Muscle of back (tissue), 11 donors: ENCODE results near the gene TBL1X. TPM values are rescaled to one million over a fixed set of nuclear protein-coding genes. Genes with fewer than 3 reads are reported as not detected.

ENCODE experiments used
- DNase-seq, 3 donors: peaks; one replicate each; pipeline versions ENCODE4 v3.0.0 to v3.0.0-alpha.2; 2013
- polyA plus RNA-seq, 10 donors: library from polyadenylated mRNA; unstranded; fragments of 120-200 nt; gene quantifications; one replicate each; pipeline ENCODE4 v1.2.1, GENCODE V29; 2013; ENCODE audit not compliant: insufficient read length in 10 of 10

TBL1X gene
- polyA plus RNA-seq, 10 donors: 10.1 to 18.6 (median 12.0) TPM

GRCh38 chrX:9663216-9663615, 198.4 kb downstream of the TBL1X start:
- DNase-seq: no peak

GRCh38 chrX:9664224-9664623, 199.4 kb downstream of the TBL1X start:
- no peak for DNase-seq

GRCh38 chrX:9665113-9665512, 200.3 kb downstream of the TBL1X start:
- DNase-seq: no peak

- no peak for DNase-seq
Observed at GRCh38 chrX:9668537-9668936, 203.7 kb downstream of the TBL1X start.

- no peak for DNase-seq
Observed at GRCh38 chrX:9670136-9670814, 205.4 kb downstream of the TBL1X start.

GRCh38 chrX:9671998-9672397, 207.1 kb downstream of the TBL1X start:
- no peak for DNase-seq

- DNase-seq: peak; percentile 42 to 89 (median 80)
Observed at GRCh38 chrX:9676306-9676705, 211.4 kb downstream of the TBL1X start.

- no peak for DNase-seq
Observed at GRCh38 chrX:9676738-9677097, 211.9 kb downstream of the TBL1X start.

- peak; percentile 71 to 90 (median 84) for DNase-seq
Observed at GRCh38 chrX:9677098-9677739, 212.4 kb downstream of the TBL1X start.

GRCh38 chrX:9678215-9678965, 213.5 kb downstream of the TBL1X start:
- peak in 1 of 3 donors; percentile 46 for DNase-seq

- no peak for DNase-seq
Observed at GRCh38 chrX:9681011-9681410, 216.2 kb downstream of the TBL1X start.

GRCh38 chrX:9681422-9681821, 216.6 kb downstream of the TBL1X start:
- no peak for DNase-seq

GRCh38 chrX:9682456-9682855, 217.6 kb downstream of the TBL1X start:
- DNase-seq: peak in 2 of 3 donors; percentile 22 to 49

- DNase-seq: no peak
Observed at GRCh38 chrX:9682861-9683260, 218.0 kb downstream of the TBL1X start.

GRCh38 chrX:9683350-9683749, 218.5 kb downstream of the TBL1X start:
- DNase-seq: no peak

- DNase-seq: no peak
Observed at GRCh38 chrX:9687899-9688298, 223.0 kb downstream of the TBL1X start.

- no peak for DNase-seq
Observed at GRCh38 chrX:9688833-9689232, 224.0 kb downstream of the TBL1X start.

- no peak for DNase-seq
Observed at GRCh38 chrX:9690046-9690445, 225.2 kb downstream of the TBL1X start.

GRCh38 chrX:9693307-9694001, 228.6 kb downstream of the TBL1X start:
- DNase-seq: no peak

- peak in 2 of 3 donors; percentile 16 to 64 for DNase-seq
Observed at GRCh38 chrX:9698576-9698975, 233.7 kb downstream of the TBL1X start.

- no peak for DNase-seq
Observed at GRCh38 chrX:9700555-9700954, 235.7 kb downstream of the TBL1X start.

- DNase-seq: no peak
Observed at GRCh38 chrX:9701790-9702189, 236.9 kb downstream of the TBL1X start.
